GM13976 (cell line): Measurements from ENCODE around the gene ESR1.

ENCODE experiments used
- DNase-seq: peaks from one replicate; pipeline ENCODE4 v3.0.0; 2012; ENCODE audit warnings: low spot score
- CTCF ChIP-seq: IDR thresholded peaks from 2 replicates; pipeline ENCODE4 v1.5.1; 2012; ENCODE audit warnings: borderline replicate concordance, mild to moderate bottlenecking; ENCODE audit not compliant: insufficient read depth; ENCODE audit errors: extremely low read depth, missing control alignments, control extremely low read depth
- in situ Hi-C: fragments of 300-500 bp; cut with MboI; formaldehyde crosslinking; loops from one replicate; pipeline ENCODE4 v1.12.0; 2022; ENCODE audit warnings: low sequenced_read_pairs, mixed read lengths, inconsistent platforms; ENCODE audit not compliant: unreplicated experiment

Gene ESR1

GRCh38 chr6:151796842-151797530 lies 10.5 kb upstream of the ESR1 start:
- in situ Hi-C loops: no loop called here
- DNase-seq: no peak
- TF ChIP-seq CTCF: no peak

GRCh38 chr6:151803743-151804142 lies 3.7 kb upstream of the ESR1 start:
- in situ Hi-C loops: no loop called here

DNA sequence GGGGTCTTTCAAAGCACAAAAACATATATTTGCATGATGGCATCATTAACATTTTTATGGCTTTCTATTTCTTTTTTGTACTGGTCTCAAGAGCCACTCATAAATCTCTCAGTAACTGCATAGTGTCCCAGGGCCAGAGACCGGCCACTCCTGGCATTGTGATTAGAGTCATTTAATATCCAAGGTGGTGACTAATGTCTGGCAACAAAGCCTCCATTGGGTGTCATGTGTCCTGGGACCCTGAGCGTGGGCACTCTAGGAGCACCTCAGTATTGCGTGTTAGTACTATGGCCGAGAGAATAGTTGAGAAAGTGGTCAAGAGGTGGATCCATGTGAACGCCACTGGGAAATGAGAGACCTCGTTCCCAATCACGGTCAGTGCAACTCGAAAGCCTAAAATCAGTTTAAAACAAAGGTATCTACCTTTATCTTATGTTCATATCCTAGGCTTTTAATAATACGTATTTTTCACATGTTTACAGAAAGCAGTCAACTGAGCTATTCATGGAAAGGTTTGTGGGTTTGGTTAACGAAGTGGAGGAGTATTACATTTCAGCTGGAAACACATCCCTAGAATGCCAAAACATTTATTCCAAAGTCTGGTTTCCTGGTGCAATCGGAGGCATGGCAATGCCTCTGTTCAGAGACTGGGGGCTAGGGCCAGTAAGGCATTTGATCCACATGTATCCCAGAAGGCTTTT lies 2.7 kb upstream of the ESR1 start:
- no peak for DNase-seq
- TF ChIP-seq CTCF: no peak
- in situ Hi-C loops: no loop called here

More at GRCh38 chr6:151803743-151804142, 3.7 kb upstream of the ESR1 start:
- DNase-seq: no peak
- no peak for TF ChIP-seq CTCF

- in situ Hi-C loops: no loop called here
- TF ChIP-seq CTCF: no peak
- DNase-seq: no peak
These were observed 2.1 kb upstream of the ESR1 start for GRCh38 chr6:151805286-151805840.

GRCh38 chr6:151806757-151807512 lies 547 bp upstream of the ESR1 start:
- in situ Hi-C loops: no loop called here
- DNase-seq: peak; percentile 21
- TF ChIP-seq CTCF: no peak
